ENCODE data around the gene RAP1GAP2.

DNA sequence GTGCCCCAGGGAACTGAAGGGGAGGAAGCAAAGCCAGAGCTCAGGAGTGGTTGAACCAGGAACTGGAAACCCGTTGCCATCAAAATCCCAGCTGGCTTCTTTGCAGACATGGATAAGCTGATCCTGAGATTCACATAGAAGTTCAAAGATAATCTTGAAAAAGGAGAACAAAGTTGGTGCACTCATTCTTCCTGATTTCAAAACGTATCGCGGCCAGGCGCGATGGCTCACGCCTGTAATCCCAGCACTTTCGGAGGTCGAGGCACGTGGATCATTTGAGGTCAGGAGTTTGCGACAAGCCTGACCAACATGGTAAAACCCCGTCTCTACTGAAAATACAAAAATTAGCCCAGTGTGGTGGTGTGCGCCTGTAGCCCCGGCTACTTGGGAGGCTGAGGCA is 7.1 kb downstream of the RAP1GAP2 start:
- TF ChIP-seq, protein P1, sequence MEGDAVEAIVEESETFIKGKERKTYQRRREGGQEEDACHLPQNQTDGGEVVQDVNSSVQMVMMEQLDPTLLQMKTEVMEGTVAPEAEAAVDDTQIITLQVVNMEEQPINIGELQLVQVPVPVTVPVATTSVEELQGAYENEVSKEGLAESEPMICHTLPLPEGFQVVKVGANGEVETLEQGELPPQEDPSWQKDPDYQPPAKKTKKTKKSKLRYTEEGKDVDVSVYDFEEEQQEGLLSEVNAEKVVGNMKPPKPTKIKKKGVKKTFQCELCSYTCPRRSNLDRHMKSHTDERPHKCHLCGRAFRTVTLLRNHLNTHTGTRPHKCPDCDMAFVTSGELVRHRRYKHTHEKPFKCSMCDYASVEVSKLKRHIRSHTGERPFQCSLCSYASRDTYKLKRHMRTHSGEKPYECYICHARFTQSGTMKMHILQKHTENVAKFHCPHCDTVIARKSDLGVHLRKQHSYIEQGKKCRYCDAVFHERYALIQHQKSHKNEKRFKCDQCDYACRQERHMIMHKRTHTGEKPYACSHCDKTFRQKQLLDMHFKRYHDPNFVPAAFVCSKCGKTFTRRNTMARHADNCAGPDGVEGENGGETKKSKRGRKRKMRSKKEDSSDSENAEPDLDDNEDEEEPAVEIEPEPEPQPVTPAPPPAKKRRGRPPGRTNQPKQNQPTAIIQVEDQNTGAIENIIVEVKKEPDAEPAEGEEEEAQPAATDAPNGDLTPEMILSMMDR (IDR thresholded peaks at IDR 0.05; ENCODE audit: borderline replicate concordance, extremely low read depth, low read length, poor library complexity, severe bottlenecking), result no peak
- no peak for TF ChIP-seq EZH2 (IDR thresholded peaks at IDR 0.05; ENCODE audit: borderline replicate concordance, low read depth, low read length, severe bottlenecking)

All from DND-41 (cell line).